ENCODE measurements around the gene TRIP13. TPM values are rescaled to one million over a fixed set of nuclear protein-coding genes. Genes with fewer than 3 reads are reported as not detected.
A peak's percentile ranks its signal among the peaks of the same experiment; 100 is the strongest.

The TRIP13 gene
- polyA plus RNA-seq, 1 donor from 2014 or later: 2.1 TPM

DNA sequence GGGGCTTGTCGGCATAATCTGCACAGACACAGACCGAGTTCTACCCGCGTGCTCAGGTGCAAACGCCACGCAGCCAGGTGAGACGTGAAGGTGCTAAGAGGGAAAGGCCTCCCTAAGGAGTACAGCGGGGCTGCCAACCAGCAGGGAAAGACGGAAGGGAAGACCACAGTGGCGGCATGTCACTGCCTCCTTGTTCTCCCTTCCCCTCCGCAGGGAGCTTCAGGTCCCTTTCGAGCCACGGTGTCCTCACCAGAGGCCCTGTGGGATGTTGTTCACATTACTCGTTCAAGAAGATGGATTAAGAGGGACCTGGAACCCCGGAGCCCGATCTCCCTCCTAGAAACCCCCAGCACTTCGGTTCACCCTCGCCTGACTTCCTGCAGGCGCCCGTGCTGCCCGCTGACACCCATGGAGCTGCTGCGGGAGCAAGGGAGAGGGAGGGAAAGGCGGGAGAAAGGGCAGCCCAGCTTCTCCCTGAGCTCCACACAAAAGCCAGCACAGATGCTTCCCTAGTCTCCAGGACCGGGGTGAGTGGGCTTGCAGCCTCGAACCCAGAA lies 769 bp upstream of the TRIP13 start:
- Histone ChIP-seq H3K79me2 (replicated peaks; ENCODE audit: insufficient read depth, low read length) (peaks cover 28% of the 10 kb centered on the region), H3K9me3 (ENCODE audit: low read length) (no peaks in the 10 kb centered on the region), H4K20me1 (ENCODE audit: insufficient read depth) (no peaks in the 10 kb centered on the region), H3K27me3 (ENCODE audit: insufficient read depth, low read depth, low read length) (no peaks in the 10 kb centered on the region), H2AFZ (ENCODE audit: low read depth, low read length) (peak overlapping the region; percentile 83), H3K4me2 (ENCODE audit: low read length) (peak overlapping the region; percentile 89), H3K36me3 (ENCODE audit: insufficient read depth, low read length) (peaks cover 3% of the 10 kb centered on the region), H3K9me2 (ENCODE audit: insufficient read depth, low read length) (no peaks in the 10 kb centered on the region), H3F3A (ENCODE audit: insufficient read depth, low read length, poor library complexity, severe bottlenecking) (no peaks in the 10 kb centered on the region), H3K9ac (ENCODE audit: low read length) (peak overlapping the region; percentile 81), H3K27ac (ENCODE audit: low read length) (peak overlapping the region; percentile 77), H3K4me3 (ENCODE audit: low read length) (peak overlapping the region; percentile 85)
- TF ChIP-seq SMC3 (conservative IDR thresholded peaks at IDR 0.05; ENCODE audit: poor library complexity) (no peak), EZH2 (IDR thresholded peaks at IDR 0.05; ENCODE audit: borderline replicate concordance, insufficient read depth, low read length, poor library complexity, severe bottlenecking) (no peak), MXI1 (conservative IDR thresholded peaks at IDR 0.05; ENCODE audit: poor library complexity, severe bottlenecking) (no peak), RAD21 (conservative IDR thresholded peaks at IDR 0.05) (no peak), POLR2AphosphoS5 (IDR thresholded peaks at IDR 0.05) (no peak)
- TF ChIP-seq, protein P1, sequence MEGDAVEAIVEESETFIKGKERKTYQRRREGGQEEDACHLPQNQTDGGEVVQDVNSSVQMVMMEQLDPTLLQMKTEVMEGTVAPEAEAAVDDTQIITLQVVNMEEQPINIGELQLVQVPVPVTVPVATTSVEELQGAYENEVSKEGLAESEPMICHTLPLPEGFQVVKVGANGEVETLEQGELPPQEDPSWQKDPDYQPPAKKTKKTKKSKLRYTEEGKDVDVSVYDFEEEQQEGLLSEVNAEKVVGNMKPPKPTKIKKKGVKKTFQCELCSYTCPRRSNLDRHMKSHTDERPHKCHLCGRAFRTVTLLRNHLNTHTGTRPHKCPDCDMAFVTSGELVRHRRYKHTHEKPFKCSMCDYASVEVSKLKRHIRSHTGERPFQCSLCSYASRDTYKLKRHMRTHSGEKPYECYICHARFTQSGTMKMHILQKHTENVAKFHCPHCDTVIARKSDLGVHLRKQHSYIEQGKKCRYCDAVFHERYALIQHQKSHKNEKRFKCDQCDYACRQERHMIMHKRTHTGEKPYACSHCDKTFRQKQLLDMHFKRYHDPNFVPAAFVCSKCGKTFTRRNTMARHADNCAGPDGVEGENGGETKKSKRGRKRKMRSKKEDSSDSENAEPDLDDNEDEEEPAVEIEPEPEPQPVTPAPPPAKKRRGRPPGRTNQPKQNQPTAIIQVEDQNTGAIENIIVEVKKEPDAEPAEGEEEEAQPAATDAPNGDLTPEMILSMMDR (IDR thresholded peaks at IDR 0.05; ENCODE audit: poor library complexity, severe bottlenecking): no peak

DNA sequence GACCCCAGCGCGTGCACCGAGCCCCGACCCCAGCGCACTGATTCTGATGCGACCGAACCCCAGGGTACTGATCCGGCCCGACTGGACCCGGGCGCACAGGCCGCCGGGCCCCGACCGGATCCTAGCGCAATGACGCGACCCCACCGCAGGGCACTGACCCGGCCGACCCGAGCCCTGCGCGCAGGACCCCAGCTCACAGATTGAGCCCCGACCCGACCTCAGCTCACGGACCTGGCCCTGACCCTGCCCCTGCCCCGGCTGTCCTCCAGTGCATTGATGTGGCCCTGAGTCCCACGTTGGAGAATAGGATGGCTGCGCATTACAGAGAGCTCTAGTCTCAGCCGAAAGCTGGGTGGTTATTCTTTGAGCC lies 438 bp downstream of the TRIP13 start:
- Histone ChIP-seq H4K20me1 (ENCODE audit: insufficient read depth) (no peaks in the 10 kb centered on the region), H3K27me3 (ENCODE audit: insufficient read depth, low read depth, low read length) (no peaks in the 10 kb centered on the region), H2AFZ (ENCODE audit: low read depth, low read length) (peak overlapping the region; percentile 40), H3K27ac (ENCODE audit: low read length) (no peak overlapping the region), H3K36me3 (ENCODE audit: insufficient read depth, low read length) (no peaks in the 10 kb centered on the region), H3K4me2 (ENCODE audit: low read length) (no peak overlapping the region), H3K9me2 (ENCODE audit: insufficient read depth, low read length) (no peaks in the 10 kb centered on the region), H3K79me2 (replicated peaks; ENCODE audit: insufficient read depth, low read length) (peaks cover 28% of the 10 kb centered on the region), H3K9ac (ENCODE audit: low read length) (no peak overlapping the region), H3K9me3 (ENCODE audit: low read length) (no peaks in the 10 kb centered on the region), H3K4me3 (ENCODE audit: low read length) (peak overlapping the region; percentile 85), H3F3A (ENCODE audit: insufficient read depth, low read length, poor library complexity, severe bottlenecking) (no peaks in the 10 kb centered on the region)
- TF ChIP-seq RAD21 (conservative IDR thresholded peaks at IDR 0.05) (no peak), EP300 (conservative IDR thresholded peaks at IDR 0.05; ENCODE audit: poor library complexity, severe bottlenecking) (no peak), MXI1 (conservative IDR thresholded peaks at IDR 0.05; ENCODE audit: poor library complexity, severe bottlenecking) (no peak), EZH2 (IDR thresholded peaks at IDR 0.05; ENCODE audit: borderline replicate concordance, insufficient read depth, low read length, poor library complexity, severe bottlenecking) (no peak), POLR2AphosphoS5 (IDR thresholded peaks at IDR 0.05) (no peak), TAF1 (IDR thresholded peaks at IDR 0.05; ENCODE audit: low read depth) (no peak), SMC3 (conservative IDR thresholded peaks at IDR 0.05; ENCODE audit: poor library complexity) (no peak)
- TF ChIP-seq, protein P1 (IDR thresholded peaks at IDR 0.05; ENCODE audit: poor library complexity, severe bottlenecking): no peak
- TF ChIP-seq, protein P2, sequence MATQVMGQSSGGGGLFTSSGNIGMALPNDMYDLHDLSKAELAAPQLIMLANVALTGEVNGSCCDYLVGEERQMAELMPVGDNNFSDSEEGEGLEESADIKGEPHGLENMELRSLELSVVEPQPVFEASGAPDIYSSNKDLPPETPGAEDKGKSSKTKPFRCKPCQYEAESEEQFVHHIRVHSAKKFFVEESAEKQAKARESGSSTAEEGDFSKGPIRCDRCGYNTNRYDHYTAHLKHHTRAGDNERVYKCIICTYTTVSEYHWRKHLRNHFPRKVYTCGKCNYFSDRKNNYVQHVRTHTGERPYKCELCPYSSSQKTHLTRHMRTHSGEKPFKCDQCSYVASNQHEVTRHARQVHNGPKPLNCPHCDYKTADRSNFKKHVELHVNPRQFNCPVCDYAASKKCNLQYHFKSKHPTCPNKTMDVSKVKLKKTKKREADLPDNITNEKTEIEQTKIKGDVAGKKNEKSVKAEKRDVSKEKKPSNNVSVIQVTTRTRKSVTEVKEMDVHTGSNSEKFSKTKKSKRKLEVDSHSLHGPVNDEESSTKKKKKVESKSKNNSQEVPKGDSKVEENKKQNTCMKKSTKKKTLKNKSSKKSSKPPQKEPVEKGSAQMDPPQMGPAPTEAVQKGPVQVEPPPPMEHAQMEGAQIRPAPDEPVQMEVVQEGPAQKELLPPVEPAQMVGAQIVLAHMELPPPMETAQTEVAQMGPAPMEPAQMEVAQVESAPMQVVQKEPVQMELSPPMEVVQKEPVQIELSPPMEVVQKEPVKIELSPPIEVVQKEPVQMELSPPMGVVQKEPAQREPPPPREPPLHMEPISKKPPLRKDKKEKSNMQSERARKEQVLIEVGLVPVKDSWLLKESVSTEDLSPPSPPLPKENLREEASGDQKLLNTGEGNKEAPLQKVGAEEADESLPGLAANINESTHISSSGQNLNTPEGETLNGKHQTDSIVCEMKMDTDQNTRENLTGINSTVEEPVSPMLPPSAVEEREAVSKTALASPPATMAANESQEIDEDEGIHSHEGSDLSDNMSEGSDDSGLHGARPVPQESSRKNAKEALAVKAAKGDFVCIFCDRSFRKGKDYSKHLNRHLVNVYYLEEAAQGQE (IDR thresholded peaks at IDR 0.05; ENCODE audit: borderline replicate concordance): no peak
